Lower lobe of right lung (tissue), 2 donors: ENCODE results near the gene RNF130. TPM values are rescaled to one million over a fixed set of nuclear protein-coding genes. Genes with fewer than 3 reads are reported as not detected.
A peak's percentile ranks its signal among the peaks of the same experiment; 100 is the strongest.

Experiments used
- ATAC-seq, 2 donors: fragments of 200-7000 bp; cut with Tn5 transposase; one replicate each; pipeline ENCODE4 v1.9.1; 2020 to 2022; ENCODE audit warnings: mild to moderate bottlenecking in 2 of 2, moderate library complexity in 2 of 2
- DNase-seq: peaks from one replicate; pipeline ENCODE4 v3.0.0-alpha.2; 2020
- H3K27ac ChIP-seq: fragments of 200-600 bp; one replicate; pipeline ENCODE4 v1.8.0; 2022
- H3K27me3 ChIP-seq: fragments of 200-600 bp; one replicate; pipeline ENCODE4 v1.8.0; 2022; ENCODE audit warnings: low read depth
- H3K36me3 ChIP-seq: fragments of 200-600 bp; one replicate; pipeline ENCODE4 v1.8.0; 2022; ENCODE audit warnings: mild to moderate bottlenecking
- H3K4me1 ChIP-seq: fragments of 200-600 bp; one replicate; pipeline ENCODE4 v1.8.0; 2022
- H3K4me3 ChIP-seq: fragments of 200-600 bp; one replicate; pipeline ENCODE4 v1.8.0; 2022; ENCODE audit warnings: mild to moderate bottlenecking
- H3K9me3 ChIP-seq: fragments of 200-600 bp; one replicate; pipeline ENCODE4 v1.8.0; 2022
- CTCF ChIP-seq: fragments of 200-600 bp; IDR thresholded peaks from one replicate; pipeline ENCODE4 v1.8.0; 2022; ENCODE audit warnings: antibody characterized with exemption, mild to moderate bottlenecking
- intact Hi-C: fragments of 100-400 bp; cut with DNase I; formaldehyde crosslinking; loops from one replicate; pipeline ENCODE4 v1.11.0; 2022
- total RNA-seq: library from RNA; stranded (reverse); fragmentation: NEBNext Ultra II Directional; extraction: Animal tissue kit (Norgen Biotek cat#: 25700); gene quantifications from one replicate; pipeline ENCODE4 v1.2.1, GENCODE V29; 2021
- donor health status: DM: no; HTN: yes; CAD: no; lungs with severe emphysema.

Gene RNF130
- total RNA-seq, 1 donor from 2014 or later: 139 TPM

GRCh38 chr5:180117000-180117725 is 45.6 kb upstream of the RNF130 start:
- Histone ChIP-seq H3K27ac (no peak overlapping the region), H3K36me3 (no peaks in the 10 kb centered on the region), H3K4me3 (no peak overlapping the region), H3K4me1 (no peaks in the 10 kb centered on the region), H3K9me3 (no peaks in the 10 kb centered on the region), H3K27me3 (peaks cover 15% of the 10 kb centered on the region)
- intact Hi-C loops: no loop called here
- DNase-seq (peak; percentile 45), ATAC-seq (no peak)
- no peak for TF ChIP-seq CTCF

DNA sequence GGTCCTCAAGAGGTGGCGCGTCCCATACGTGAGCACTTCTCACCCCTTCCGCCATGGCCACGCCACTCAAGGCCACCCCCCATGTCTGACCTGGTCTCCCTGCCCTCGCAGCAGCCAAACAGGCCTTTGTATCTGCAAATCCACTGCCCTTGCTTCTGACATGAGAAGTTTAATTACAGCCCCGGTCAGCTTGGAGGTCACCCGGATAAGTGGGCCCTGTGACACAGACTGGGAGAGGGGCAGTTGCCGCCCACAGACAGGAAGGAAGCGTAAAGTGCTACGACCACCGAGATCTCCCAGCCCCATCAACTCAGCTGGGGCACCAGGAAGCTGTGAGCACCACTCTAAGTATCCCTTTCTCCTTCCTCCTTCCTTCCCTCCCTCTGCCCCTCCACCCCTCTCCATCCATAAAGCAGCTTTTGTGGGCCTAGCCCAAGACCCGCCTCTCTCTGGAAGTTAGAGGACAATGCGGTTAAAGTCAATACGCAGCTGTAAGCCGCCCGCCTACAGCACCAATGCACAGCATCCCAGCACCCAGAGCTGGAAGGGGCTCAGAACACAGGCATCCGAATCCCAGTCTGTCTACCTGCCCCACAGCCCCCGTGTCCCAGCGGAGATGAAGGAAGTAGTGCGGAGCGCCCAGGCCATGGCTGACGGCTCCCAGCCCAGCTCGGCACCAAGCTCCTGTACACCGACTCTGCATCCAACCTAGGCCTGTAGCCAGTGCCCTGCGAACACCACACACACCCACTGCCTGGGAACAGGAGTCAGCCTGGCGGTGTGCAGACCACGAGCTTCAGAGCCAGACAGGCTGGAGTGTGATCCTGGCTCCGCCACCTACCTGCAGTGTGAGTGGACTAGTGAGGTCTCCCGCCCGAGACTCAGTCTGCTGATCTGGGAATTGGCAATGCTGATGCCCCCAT is 44.8 kb upstream of the RNF130 start:
- no peaks in the 10 kb centered on the region for H3K36me3 ChIP-seq
- TF ChIP-seq CTCF: no peak
- no peaks in the 10 kb centered on the region for H3K4me1 ChIP-seq
- ATAC-seq (no peak), DNase-seq (no peak)
- no peak overlapping the region for H3K4me3 ChIP-seq
- intact Hi-C loops: no loop called here
- no peak overlapping the region for H3K27ac ChIP-seq
- no peaks in the 10 kb centered on the region for H3K9me3 ChIP-seq
- H3K27me3 ChIP-seq: peaks cover 9% of the 10 kb centered on the region

GRCh38 chr5:180115326-180116076 is 43.9 kb upstream of the RNF130 start:
- Histone ChIP-seq H3K27me3 (peaks cover 5% of the 10 kb centered on the region), H3K9me3 (no peaks in the 10 kb centered on the region), H3K4me1 (no peaks in the 10 kb centered on the region), H3K36me3 (no peaks in the 10 kb centered on the region), H3K27ac (no peak overlapping the region), H3K4me3 (no peak overlapping the region)
- no peak for TF ChIP-seq CTCF
- ATAC-seq: no peak
- intact Hi-C loops: no loop called here
- no peak for DNase-seq

- Histone ChIP-seq H3K36me3 (no peaks in the 10 kb centered on the region), H3K27me3 (peaks cover 5% of the 10 kb centered on the region), H3K4me3 (no peak overlapping the region), H3K9me3 (no peaks in the 10 kb centered on the region), H3K27ac (no peak overlapping the region), H3K4me1 (no peaks in the 10 kb centered on the region)
- no peak for TF ChIP-seq CTCF
- DNase-seq: no peak
- ATAC-seq: no peak
- intact Hi-C loops: no loop called here
Measured at GRCh38 chr5:180114304-180115003, 42.9 kb upstream of the RNF130 start.
